A549 (cell line): ENCODE results near the gene DSCAM. TPM values are rescaled to one million over a fixed set of nuclear protein-coding genes. Genes with fewer than 3 reads are reported as not detected.

Source experiments
- ATAC-seq, 2 experiments: fragments of 200-7000 bp in 1 of 2; fragments of >200 bp in 1 of 2; cut with Nextera tagmentation in 1 of 2; cut with Tn5 transposase in 1 of 2; 3 replicates each; pipeline versions ENCODE4 v1.8.0 to v1.9.1; 2018 to 2020; ENCODE audit warnings: mild to moderate bottlenecking in 1 of 2, moderate library complexity in 1 of 2
- CTCF ChIA-PET: fragments of 300-600 bp; sonication (Branson Sonifier 250); formaldehyde crosslinking; extraction: SDS; loops from one replicate; lab custom pipeline; 2021; ENCODE audit warnings: antibody characterized with exemption, inconsistent platforms; lab: Yijun Ruan, JAX
- POLR2A ChIA-PET: fragments of 350-600 bp; formaldehyde crosslinking; extraction: SDS; loops from one replicate; lab custom pipeline; 2021; ENCODE audit warnings: antibody characterized with exemption, inconsistent platforms; lab: Yijun Ruan, JAX
- DNase-seq, 2 experiments: peaks; one replicate each; pipeline versions ENCODE4 v3.0.0 to v3.0.0-alpha.2; 2011 to 2016; ENCODE audit warnings: low read depth in 1 of 2, low spot score in 1 of 2
- FAIRE-seq: peaks from 2 replicates; lab custom pipeline; 2011; peaks lifted over from hg19 to GRCh38; lab: Jason Lieb, UNC
- H3K27ac ChIP-seq, 2 experiments: fragments of >200 bp; sonication (Bioruptor Twin); formaldehyde crosslinking; 3 replicates each; pipeline ENCODE4 v1.5.1; 2016 to 2017
- H3K4me1 ChIP-seq: fragments of >200 bp; sonication (Bioruptor Twin); formaldehyde crosslinking; 3 replicates; pipeline ENCODE4 v1.6.1; 2016
- H3K4me2 ChIP-seq: fragments of >200 bp; sonication (Bioruptor Twin); formaldehyde crosslinking; 3 replicates; pipeline ENCODE4 v1.6.1; 2016
- H3K4me3 ChIP-seq: fragments of >200 bp; sonication (Bioruptor Twin); formaldehyde crosslinking; 3 replicates; pipeline ENCODE4 v1.5.1; 2016
- H3K9me3 ChIP-seq: fragments of >200 bp; sonication (Bioruptor Twin); formaldehyde crosslinking; 3 replicates; pipeline ENCODE4 v1.6.1; 2016
- BHLHE40 ChIP-seq: IDR thresholded peaks from 2 replicates; pipeline ENCODE4 v1.6.1; 2012; ENCODE audit warnings: low read depth, low read length, inconsistent platforms
- CBX8 ChIP-seq: fragments of 200-600 bp; sonication (generic); IDR thresholded peaks from 2 replicates; pipeline ENCODE4 v1.6.1; 2016
- CHD4 ChIP-seq: fragments of 200-600 bp; sonication (generic); IDR thresholded peaks from 2 replicates; pipeline ENCODE4 v1.6.1; 2016; ENCODE audit warnings: antibody characterized with exemption, mild to moderate bottlenecking, borderline replicate concordance
- EHMT2 ChIP-seq: fragments of 200-600 bp; sonication (generic); IDR thresholded peaks from 2 replicates; pipeline ENCODE4 v1.6.1; 2016; ENCODE audit warnings: antibody characterized with exemption, low read depth, mild to moderate bottlenecking, moderate library complexity
- EP300 ChIP-seq, 2 experiments: fragments of >200 bp; sonication (Bioruptor Twin); formaldehyde crosslinking; IDR thresholded peaks; 2 replicates in 1 of 2; 3 replicates in 1 of 2; pipeline ENCODE4 v1.6.1; 2016 to 2017
- ESRRA ChIP-seq: fragments of 150-350 bp; IDR thresholded peaks from 2 replicates; pipeline ENCODE4 v1.6.1; 2014; ENCODE audit warnings: mild to moderate bottlenecking, low read length, borderline replicate concordance
- FOSB ChIP-seq: fragments of 250-450 bp; sonication (Bioruptor Pico); IDR thresholded peaks from 2 replicates; pipeline ENCODE4 v1.5.0; 2020; ENCODE audit warnings: mild to moderate bottlenecking, moderate library complexity
- FOXS1 ChIP-seq: fragments of 250-450 bp; sonication (Bioruptor Pico); IDR thresholded peaks from 2 replicates; pipeline ENCODE4 v1.5.0; 2020; ENCODE audit warnings: mild to moderate bottlenecking, moderate library complexity
- JUN ChIP-seq, 2 experiments: fragments of >200 bp; sonication (Bioruptor Twin); formaldehyde crosslinking; IDR thresholded peaks; 2 replicates in 1 of 2; 3 replicates in 1 of 2; pipeline ENCODE4 v1.6.1; 2016 to 2017
- KDM5A ChIP-seq: fragments of 200-600 bp; sonication (generic); IDR thresholded peaks from 2 replicates; pipeline ENCODE4 v1.6.1; 2016; ENCODE audit warnings: antibody characterized with exemption, mild to moderate bottlenecking
- MAFK ChIP-seq: fragments of 450-650 bp; IDR thresholded peaks from 2 replicates; pipeline ENCODE4 v1.6.1; 2014; ENCODE audit not compliant: partially characterized antibody
- RARB ChIP-seq: fragments of 250-450 bp; sonication (Bioruptor Pico); IDR thresholded peaks from 2 replicates; pipeline ENCODE4 v1.8.0; 2021; ENCODE audit warnings: mild to moderate bottlenecking, moderate library complexity
- TFCP2L1 ChIP-seq: fragments of 250-450 bp; sonication (Bioruptor Pico); IDR thresholded peaks from 2 replicates; pipeline ENCODE4 v1.5.0; 2021; ENCODE audit warnings: mild to moderate bottlenecking
- ZC3H11A ChIP-seq: fragments of 450-650 bp; IDR thresholded peaks from 2 replicates; pipeline ENCODE4 v1.6.1; 2014; ENCODE audit warnings: antibody characterized with exemption, mild to moderate bottlenecking
- ZSCAN20 ChIP-seq: fragments of 250-450 bp; sonication (Bioruptor Pico); IDR thresholded peaks from 2 replicates; pipeline ENCODE4 v1.8.0; 2022; ENCODE audit warnings: mild to moderate bottlenecking, moderate library complexity
- WGBS: methylation state at CpG from one replicate; pipeline ENCODE4 v1.1.6; 2017; ENCODE audit errors: missing lambda C conversion rate; 5-methylcytosine and 5-hydroxymethylcytosine counted together
- polyA plus RNA-seq, 4 experiments: library from polyadenylated mRNA; depleted of rRNA in 3 of 4; stranded (reverse); fragments of >200 nt; fragmentation: RNase III in 1 of 4; extraction: RNeasy Plus Mini Kit Qiagen cat#74134 plus additional on column Dnase treatment in 1 of 4; gene quantifications; 2 replicates in 3 of 4; 3 replicates in 1 of 4; pipeline ENCODE4 v1.2.3, GENCODE V29; 2011 to 2017
- TF ChIP-seq, protein P1 (sequence below): fragments of 200-600 bp; sonication (generic); IDR thresholded peaks from 2 replicates; pipeline ENCODE4 v1.6.1; 2016; ENCODE audit warnings: antibody characterized with exemption, mild to moderate bottlenecking, moderate library complexity
- TF ChIP-seq, protein P2 (sequence below): fragments of >200 bp; sonication (Bioruptor Twin); formaldehyde crosslinking; IDR thresholded peaks from 3 replicates; pipeline ENCODE4 v1.6.1; 2016
- TF ChIP-seq, protein P3 (sequence below): fragments of 250-450 bp; sonication (Bioruptor Pico); IDR thresholded peaks from 2 replicates; pipeline ENCODE4 v1.5.0; 2020; ENCODE audit warnings: low read depth, mild to moderate bottlenecking, moderate library complexity

Gene DSCAM
- polyA plus RNA-seq, 2 of the 4 experiments (the other 2 are of a cell fraction) = not detected

DNA sequence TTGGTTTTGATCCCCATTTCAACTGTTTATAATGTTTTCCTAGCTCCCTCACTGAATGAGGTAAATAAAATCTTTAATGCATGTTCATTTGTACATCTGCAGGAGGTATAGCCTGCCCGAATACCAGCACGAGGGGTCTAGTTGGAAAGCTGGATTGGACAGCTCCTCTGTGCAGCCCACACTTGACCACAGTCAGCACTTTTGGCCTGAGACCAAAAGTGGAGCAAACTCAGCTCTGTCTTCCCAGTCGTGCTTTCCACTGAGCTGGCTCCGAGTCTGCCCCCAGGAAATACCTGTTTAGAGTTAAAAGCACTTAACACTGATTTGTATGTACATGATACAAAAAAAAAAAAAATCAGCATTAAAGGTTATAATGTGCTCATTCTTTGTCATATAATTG is 224.4 kb downstream of the DSCAM start:
- ChIA-PET CTCF (interaction anchor here (0.6 to 1.6 kb wide), 3 partner anchors 11 to 244 kb away, joined by 3 to 6 read pairs (median 3); no protein-coding TSS in a partner anchor), POLR2A (no interaction called here)
- H3K4me3 ChIP-seq = no peak overlapping the region
- no peak for TF ChIP-seq ZC3H11A
- TF ChIP-seq, protein P1, sequence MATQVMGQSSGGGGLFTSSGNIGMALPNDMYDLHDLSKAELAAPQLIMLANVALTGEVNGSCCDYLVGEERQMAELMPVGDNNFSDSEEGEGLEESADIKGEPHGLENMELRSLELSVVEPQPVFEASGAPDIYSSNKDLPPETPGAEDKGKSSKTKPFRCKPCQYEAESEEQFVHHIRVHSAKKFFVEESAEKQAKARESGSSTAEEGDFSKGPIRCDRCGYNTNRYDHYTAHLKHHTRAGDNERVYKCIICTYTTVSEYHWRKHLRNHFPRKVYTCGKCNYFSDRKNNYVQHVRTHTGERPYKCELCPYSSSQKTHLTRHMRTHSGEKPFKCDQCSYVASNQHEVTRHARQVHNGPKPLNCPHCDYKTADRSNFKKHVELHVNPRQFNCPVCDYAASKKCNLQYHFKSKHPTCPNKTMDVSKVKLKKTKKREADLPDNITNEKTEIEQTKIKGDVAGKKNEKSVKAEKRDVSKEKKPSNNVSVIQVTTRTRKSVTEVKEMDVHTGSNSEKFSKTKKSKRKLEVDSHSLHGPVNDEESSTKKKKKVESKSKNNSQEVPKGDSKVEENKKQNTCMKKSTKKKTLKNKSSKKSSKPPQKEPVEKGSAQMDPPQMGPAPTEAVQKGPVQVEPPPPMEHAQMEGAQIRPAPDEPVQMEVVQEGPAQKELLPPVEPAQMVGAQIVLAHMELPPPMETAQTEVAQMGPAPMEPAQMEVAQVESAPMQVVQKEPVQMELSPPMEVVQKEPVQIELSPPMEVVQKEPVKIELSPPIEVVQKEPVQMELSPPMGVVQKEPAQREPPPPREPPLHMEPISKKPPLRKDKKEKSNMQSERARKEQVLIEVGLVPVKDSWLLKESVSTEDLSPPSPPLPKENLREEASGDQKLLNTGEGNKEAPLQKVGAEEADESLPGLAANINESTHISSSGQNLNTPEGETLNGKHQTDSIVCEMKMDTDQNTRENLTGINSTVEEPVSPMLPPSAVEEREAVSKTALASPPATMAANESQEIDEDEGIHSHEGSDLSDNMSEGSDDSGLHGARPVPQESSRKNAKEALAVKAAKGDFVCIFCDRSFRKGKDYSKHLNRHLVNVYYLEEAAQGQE = peak; percentile 10; the same call in 1 of the 2 replicates
- H3K9me3 ChIP-seq = no peaks in the 10 kb centered on the region
- WGBS = 17% methylated on average over 4 of the region's 4 CpGs
- H3K4me1 ChIP-seq = no peaks in the 10 kb centered on the region
- H3K27ac ChIP-seq = no peak overlapping the region
- H3K4me2 ChIP-seq = no peak overlapping the region
- FAIRE-seq = no peak
- DNase-seq = no peak
- no peak for ATAC-seq

DNA sequence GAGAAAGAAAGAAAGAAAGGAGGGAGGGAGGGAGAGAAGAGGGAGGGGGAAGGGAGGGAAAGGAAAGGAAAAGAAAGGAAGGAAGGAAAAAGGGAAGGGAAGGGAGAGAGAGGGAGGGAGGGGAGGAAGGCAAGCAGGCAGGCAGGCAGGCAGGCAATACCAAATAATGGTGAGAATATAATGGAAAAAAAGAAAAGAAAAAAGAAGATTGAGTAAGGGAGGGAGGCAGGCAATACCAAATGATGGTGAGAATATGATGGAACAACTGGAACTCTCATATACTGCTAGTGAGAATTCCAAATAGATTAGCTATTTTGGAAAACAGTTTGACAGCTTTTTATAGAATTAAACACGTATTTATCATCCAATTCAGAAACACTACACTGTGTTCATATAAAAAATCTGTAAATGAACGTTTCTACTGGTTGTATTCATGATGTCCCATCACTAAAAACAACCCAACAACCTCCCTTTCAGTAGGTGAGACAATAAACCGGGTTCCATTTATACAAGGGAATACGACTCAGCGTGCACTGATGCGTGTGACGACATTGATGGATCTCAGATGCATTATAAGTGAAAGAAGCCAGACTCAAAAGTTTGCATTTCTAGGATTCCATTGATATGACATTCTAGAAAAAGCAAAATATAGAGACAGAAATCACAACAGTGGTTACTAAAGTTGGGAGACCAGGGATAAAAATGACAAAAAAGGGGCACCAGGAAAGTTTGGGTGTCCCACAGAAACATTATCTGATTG is 226.4 kb downstream of the DSCAM start:
- TF ChIP-seq RARB (CRISPR knock-in tag) (no peak), JUN (IDR thresholded peaks at IDR 0.05) (no peak), EHMT2 (no peak), FOSB (CRISPR knock-in tag) (no peak), CHD4 (no peak), FOXS1 (CRISPR knock-in tag) (no peak), ESRRA (no peak), EP300 (IDR thresholded peaks at IDR 0.05) (no peak), ZSCAN20 (CRISPR knock-in tag) (no peak), BHLHE40 (no peak), MAFK (no peak), KDM5A (no peak), TFCP2L1 (CRISPR knock-in tag) (no peak), CBX8 (no peak)
- TF ChIP-seq, protein P1 = no peak
- TF ChIP-seq, protein P2, sequence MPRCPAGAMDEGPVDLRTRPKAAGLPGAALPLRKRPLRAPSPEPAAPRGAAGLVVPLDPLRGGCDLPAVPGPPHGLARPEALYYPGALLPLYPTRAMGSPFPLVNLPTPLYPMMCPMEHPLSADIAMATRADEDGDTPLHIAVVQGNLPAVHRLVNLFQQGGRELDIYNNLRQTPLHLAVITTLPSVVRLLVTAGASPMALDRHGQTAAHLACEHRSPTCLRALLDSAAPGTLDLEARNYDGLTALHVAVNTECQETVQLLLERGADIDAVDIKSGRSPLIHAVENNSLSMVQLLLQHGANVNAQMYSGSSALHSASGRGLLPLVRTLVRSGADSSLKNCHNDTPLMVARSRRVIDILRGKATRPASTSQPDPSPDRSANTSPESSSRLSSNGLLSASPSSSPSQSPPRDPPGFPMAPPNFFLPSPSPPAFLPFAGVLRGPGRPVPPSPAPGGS = no peak
- TF ChIP-seq, protein P3, sequence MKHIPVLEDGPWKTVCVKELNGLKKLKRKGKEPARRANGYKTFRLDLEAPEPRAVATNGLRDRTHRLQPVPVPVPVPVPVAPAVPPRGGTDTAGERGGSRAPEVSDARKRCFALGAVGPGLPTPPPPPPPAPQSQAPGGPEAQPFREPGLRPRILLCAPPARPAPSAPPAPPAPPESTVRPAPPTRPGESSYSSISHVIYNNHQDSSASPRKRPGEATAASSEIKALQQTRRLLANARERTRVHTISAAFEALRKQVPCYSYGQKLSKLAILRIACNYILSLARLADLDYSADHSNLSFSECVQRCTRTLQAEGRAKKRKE (CRISPR knock-in tag) = no peak
- WGBS = 43% methylated on average over 7 of the region's 7 CpGs
- Histone ChIP-seq H3K27ac (no peak overlapping the region), H3K9me3 (no peaks in the 10 kb centered on the region), H3K4me1 (no peaks in the 10 kb centered on the region), H3K4me3 (no peak overlapping the region), H3K4me2 (no peak overlapping the region)
- ChIA-PET CTCF (interaction anchor here (0.6 to 1.6 kb wide), 2 partner anchors 9 to 465 kb away, joined by 3 to 6 read pairs; no protein-coding TSS in a partner anchor), POLR2A (no interaction called here)
- DNase-seq = no peak
- FAIRE-seq = no peak
- no peak for ATAC-seq
